NCI-H460 (cell line): ENCODE measurements around the gene SYT8. TPM values are rescaled to one million over a fixed set of nuclear protein-coding genes. Genes with fewer than 3 reads are reported as not detected.
"Not testable (repeated sequence)": the region's sequence is repeated elsewhere in the genome, so short reads cannot be mapped to it uniquely, and the experiment has no call there.

Experiments used
- DNase-seq: peaks from one replicate; pipeline ENCODE4 v3.0.0-alpha.2; 2016; ENCODE audit warnings: low read depth; ENCODE audit errors: extremely low read depth
- total RNA-seq: library from RNA; depleted of rRNA; stranded (reverse); fragments of >200 nt; shearing (Covaris generic); gene quantifications from 2 replicates; pipeline ENCODE4 v1.2.3, GENCODE V29; 2014

The SYT8 gene
- total RNA-seq, 1 experiment from 2014 or later: not detected

DNA sequence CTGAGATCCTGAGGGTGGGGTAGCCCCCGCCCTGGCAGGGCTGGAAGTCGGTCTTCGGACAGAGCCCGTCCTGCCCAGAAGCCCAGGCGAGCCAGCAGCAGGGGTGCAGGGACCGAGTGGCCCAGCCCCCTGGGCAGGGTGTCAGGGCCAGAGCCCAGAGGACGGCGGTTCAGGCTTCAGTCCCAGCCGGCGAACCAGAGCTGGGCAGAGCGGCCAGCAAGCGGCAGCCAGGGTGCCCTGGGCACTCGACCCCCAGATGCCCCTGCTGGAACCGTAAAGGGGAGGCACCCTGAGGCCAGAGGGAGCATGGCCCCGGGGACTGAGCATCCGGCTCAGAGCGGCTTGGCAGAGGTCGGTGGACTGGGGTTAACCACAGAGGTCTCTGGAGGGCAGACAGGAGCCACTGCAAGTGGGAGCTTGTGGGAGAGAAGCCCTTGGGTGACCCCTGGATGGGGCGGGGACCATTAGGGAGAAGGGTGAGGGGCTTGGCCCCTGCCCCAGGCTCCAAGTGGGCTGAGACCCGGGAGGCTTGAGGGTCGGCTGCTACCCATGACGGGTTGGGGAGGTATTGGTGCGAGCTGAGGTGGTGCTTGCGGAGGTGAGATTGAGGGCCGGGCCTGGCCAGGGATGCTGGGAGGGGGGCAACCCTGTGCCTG lies 34.0 kb downstream of the SYT8 start:
- no peak for DNase-seq

DNA sequence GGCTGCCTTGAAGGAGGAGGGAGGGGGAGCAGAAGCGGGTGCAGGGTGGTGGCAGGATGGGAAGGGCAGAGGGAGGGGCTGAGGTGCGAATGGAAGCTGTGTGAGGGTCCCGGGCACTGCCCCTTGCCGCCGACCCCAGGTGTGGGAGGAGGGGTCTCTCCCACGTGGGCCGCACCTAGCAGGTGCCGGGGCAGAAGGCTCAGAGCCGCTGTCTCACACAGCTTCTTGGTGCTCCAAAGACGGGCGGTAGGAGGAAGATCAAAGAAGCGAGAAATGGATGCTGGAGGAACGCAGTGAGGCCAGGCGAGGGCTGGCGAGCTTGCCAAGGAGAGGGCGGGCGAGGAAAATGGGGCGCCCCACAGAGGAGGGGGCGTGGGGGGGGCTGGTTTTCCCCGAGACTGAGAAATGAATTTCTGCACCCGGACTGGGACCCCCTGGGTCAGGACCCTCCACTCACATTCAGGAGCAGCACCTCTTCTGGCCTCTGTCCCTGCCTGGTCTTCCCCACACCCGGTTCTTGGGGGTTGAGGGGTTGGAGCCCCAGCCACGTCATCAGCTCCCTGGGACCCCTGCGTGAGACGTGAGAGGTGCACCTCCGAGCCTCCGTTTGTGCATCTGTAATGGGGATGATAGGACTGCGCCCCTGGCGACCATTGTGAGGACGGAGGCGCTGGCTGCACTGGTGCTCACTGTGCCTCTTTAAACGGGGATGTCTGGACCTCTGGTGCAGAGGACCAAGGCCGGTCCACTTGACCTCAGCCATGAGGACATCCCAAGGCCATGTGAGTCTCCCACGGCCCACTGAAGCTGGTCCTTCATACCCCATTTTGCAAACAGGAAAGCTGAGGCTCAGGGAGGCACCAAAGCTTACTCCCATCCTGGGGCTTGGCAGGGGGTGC lies 34.9 kb downstream of the SYT8 start:
- DNase-seq: peak; percentile 1

- DNase-seq: no peak
These were observed 35.5 kb downstream of the SYT8 start for GRCh38 chr11:1870326-1870696.

DNA sequence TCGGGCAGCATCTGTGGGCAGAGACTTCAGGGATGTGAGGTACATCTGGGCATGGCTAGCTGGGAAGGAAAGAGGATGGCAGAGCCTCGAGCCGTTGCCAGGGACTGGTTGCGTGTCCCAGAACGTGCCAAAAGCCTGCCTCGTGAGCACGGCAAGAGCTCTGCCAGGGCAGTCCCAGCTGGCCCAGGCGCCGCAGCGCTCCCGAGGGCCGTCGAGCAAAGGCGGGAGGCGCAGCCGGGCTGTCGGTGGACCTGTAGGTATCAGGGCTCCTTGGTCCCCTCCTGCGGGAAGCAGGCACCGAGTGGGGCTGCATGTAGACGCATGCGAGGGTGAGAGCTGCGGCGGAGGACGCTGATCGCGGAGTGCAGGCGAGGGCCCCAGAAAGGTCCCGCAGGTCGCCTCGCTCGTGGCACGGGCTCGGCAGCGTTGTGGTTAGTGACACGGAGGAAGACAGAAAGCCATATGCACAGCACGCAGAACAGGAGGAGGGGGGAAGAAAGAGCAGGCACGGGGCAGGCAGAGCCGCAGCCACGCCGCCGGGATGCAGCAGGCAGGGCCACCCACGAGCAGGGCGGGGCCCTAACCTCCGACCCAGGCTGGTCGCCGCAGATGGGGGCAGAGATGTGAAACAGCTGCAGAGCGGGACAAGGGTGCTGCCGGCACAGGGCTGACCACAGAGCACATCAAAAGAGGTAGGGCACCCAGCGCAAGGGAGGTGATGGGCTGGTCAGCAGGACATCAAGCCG lies 36.1 kb downstream of the SYT8 start:
- no peak for DNase-seq

- DNase-seq: no peak
These were observed 36.7 kb downstream of the SYT8 start for GRCh38 chr11:1871531-1871930.

DNA sequence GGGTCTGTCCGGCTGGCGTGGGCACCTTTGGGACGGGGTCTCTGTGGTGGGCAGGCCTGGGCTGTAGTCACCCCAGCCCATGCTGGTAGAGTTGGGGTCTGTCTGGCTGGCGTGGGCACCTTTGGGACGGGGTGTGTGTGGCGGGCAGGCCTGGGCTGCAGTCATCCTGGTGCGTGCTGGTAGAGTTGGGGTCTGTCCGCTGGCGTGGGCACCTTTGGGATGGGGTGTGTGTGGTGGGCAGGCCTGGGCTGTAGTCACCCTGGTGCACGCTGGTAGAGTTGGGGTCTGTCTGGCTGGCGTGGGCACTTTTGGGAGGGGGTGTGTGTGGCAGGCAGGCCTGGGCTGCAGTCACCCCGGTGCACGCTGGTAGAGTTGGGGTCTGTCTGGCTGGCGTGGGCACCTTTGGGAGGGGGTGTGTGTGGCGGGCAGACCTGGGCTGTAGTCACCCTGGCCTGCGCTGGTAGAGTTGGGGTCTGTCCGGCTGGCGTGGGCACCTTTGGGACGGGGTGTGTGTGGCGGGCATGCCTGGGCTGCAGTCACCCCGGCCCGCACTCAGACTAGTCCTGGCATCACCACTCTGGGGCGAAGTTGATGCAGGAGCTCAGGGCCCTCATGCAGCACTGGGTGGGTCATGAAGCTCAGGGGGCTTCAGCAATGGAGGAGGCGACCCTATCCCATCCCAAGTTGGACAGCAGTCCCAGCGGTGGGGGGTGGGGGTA lies 37.6 kb downstream of the SYT8 start:
- no peak for DNase-seq

DNA sequence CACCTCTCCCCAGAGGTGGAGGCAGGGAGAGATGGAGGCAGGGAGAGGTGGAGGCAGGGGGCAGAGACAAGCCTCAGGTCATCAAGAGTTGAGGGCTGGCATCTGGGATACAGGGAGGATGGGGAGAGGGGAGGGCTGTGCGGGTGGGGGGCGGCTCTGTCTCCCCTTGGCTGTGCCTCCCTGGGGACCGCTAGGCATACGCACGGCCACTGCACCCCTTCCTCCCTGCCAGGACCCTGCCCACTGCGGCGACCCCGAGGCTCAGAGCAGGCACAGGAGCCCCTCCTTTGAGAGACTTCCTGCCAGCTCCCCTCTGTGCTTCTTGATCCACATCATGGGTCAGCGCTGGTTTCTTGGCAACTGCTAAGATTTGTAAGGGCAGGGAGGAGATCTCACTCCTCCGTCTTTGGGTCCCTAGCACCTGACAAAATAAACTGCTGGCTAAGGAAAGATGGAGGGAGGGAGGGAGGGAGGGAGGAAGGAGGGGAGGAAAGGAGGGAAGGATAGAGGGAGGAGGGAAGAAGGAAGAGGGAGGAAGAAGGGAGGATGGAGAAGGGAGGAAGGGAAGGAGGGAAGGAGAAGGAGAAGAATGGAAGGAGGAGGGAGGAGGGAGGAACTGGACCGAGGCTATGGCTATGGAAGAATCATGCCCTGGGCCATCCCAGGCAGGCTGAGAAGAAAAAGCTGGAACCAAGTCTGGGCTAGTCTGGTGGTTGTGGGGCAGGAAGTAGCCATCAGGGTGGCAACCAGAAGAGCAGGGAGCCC lies 38.4 kb downstream of the SYT8 start:
- no peak for DNase-seq

DNA sequence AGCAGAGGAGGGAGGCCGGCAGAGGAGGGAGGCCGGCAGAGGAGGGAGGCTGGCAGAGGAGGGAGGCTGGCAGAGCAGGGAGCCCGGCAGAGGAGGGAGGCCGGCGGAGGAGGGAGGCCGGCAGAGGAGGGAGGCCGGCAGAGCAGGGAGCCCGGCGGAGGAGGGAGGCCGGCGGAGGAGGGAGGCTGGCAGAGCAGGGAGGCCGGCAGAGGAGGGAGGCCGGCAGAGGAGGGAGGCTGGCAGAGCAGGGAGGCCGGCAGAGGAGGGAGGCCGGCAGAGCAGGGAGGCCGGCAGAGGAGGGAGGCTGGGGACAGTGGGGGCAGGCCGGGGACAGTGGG lies 39.0 kb downstream of the SYT8 start:
- DNase-seq: not testable (repeated sequence)

GRCh38 chr11:1874441-1875092 lies 39.8 kb downstream of the SYT8 start:
- not testable (repeated sequence) for DNase-seq

- no peak for DNase-seq
These were observed 40.5 kb downstream of the SYT8 start for GRCh38 chr11:1875093-1875850.

- DNase-seq: not testable (repeated sequence)
These were observed 41.1 kb downstream of the SYT8 start for GRCh38 chr11:1875851-1876301.

DNA sequence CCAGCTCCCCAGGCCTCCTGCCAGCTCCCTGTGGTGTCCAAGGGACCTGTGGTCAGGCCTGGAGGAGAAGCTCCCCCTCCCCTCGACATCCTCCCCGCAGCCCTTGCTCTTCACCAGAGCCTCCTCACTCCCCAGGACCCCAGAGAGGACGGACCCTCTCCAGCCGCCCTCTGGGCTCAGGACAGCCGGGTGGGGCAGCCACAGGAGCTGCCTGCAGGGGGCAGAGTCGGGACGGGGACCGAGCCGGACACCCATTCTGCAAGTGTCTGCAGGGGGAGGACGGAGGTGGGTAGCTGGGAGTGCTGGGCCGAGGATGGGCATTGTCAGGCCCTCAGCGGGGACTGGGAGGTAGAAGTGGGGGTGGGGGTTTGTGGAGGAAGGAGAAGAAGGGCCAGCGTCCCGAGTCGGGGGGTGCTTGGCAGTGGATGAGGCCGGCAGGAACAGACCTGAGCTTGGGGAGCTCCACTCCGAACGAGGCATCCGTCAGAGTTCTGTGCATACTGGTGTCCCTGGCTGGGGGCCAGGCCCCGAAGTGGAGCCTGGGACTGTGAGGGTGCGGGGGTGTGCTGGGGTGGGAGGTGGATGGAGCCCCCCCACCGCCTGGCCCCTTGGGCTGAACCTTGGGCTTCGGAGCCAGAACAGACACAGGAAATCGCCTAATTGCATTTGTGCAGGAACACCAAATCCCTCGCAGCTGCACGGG lies 41.7 kb downstream of the SYT8 start:
- DNase-seq: peak; percentile 20

DNA sequence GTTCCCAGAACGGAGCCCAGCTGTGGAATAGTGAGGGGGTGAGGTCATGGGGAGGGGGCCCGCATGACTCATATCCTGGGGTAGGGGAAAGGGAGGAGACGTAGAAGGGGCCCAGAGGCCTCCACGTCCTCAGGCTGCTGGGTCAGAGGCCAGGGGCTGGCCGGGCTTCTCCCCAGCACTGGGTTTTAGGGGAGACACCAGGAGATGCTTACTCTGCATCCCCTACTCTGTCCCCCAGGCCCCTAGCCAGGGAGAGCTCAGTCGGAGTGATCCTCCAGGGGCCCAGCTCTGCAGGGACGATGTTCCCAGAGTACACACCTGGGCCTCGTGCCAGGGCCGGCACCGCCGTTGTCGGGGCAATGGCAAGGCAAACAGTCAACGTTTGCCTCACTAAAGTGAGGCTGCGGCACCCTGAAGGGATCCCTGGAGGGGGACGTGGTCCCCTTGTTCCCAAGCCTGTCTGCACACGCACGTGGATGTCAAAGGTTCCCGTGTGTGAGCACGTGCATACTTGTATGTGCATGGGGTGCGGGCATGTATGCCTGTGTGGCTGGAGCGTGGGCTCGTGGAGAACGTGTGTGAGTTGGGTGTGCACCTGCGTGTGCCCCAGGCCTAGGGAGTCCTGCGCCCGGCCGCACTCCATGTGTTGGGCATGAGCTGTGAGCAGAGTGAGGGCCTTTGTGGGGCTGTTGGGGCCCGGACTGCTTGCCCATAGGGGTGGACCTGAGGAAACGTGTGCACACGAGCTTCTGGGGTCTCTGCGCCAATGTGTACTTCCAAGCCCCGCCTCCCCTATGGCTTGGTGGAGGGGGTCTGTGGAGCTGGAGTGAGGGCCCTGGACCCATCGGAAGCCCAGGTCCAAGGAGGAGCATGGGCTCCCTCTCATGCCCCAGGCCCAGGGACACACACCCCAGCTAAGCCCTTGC lies 42.7 kb downstream of the SYT8 start:
- no peak for DNase-seq

DNA sequence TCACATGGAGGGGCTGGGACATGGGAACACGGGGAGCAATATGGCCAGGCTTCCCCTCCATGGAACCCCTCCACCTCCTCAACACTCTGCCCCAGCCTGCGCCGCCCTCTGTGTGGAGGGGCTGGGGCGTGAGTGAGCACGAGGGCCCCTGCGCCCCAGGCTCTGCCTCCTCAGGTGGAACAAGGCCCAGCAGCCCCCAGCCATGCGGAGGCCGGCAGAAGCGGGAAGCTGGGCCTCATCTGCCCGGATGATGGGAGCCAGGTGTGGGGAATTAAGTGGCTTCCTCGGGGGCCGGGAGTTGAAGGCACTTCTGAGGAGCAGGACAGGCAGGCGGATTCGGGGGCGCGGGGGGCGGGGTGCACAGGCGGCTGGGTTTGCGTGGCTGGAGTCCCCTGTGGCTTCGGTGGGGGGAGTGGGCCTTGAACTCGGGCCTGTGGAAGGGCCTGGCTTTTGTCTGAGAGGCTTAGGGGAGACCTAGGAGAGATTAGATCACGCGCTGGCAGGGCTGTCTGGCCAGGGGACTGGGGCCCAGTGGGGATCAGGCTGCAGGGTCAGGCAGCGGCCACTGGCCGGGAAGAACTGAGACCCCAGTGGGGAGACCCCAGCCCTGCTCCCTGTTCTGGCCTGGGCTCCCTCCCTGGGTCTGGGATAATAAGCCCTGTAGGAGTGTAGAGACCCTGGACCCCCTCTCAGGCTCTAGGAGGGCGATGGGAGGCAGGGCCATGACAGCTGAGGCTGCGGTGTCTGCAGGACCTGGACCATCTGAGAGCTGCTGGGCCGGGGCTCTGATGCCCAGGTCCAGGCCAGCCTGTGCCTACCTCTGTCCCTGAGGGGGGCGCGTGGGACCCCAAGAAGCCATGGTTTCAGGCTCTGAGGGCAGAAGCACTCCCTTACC lies 43.6 kb downstream of the SYT8 start:
- no peak for DNase-seq

- DNase-seq: no peak
These were observed 44.7 kb downstream of the SYT8 start for GRCh38 chr11:1879342-1879940.
